Activated naive CD4-positive, alpha-beta T cell treated with anti-CD3 and anti-CD28 coated beads for 36 hours (primary cell): Measurements from ENCODE around the gene FRMD5. TPM values are rescaled to one million over a fixed set of nuclear protein-coding genes. Genes with fewer than 3 reads are reported as not detected.

Experiments
- CTCF ChIA-PET: fragments of 350-600 bp; sonication (Branson Sonifier 250); formaldehyde crosslinking; loops from one replicate; lab custom pipeline; 2021; ENCODE audit warnings: antibody characterized with exemption; lab: Charles Lee
- DNase-seq: peaks from one replicate; pipeline ENCODE4 v3.0.0-alpha.2; 2020
- H3K27ac Mint-ChIP-seq: one replicate; pipeline ENCODE4 v1.8.0; 2021; ENCODE audit warnings: mild to moderate bottlenecking, mixed read lengths
- H3K27me3 Mint-ChIP-seq: one replicate; pipeline ENCODE4 v1.8.0; 2021; ENCODE audit warnings: low read depth, mixed read lengths
- H3K36me3 Mint-ChIP-seq: one replicate; pipeline ENCODE4 v1.8.0; 2021; ENCODE audit warnings: low read depth, mixed read lengths
- H3K4me1 Mint-ChIP-seq: one replicate; pipeline ENCODE4 v1.8.0; 2021; ENCODE audit warnings: low read depth, mixed read lengths
- H3K4me3 Mint-ChIP-seq: one replicate; pipeline ENCODE4 v1.8.0; 2021; ENCODE audit warnings: mild to moderate bottlenecking, moderate library complexity, mixed read lengths
- H3K9me3 Mint-ChIP-seq: one replicate; pipeline ENCODE4 v1.8.0; 2021; ENCODE audit warnings: mixed read lengths
- intact Hi-C: fragments of 100-400 bp; cut with micrococcal nuclease; formaldehyde crosslinking; loops from one replicate; pipeline ENCODE4 v1.15.1; 2023
- total RNA-seq, 2 experiments: library from RNA; stranded (reverse); gene quantifications; one replicate each; pipeline ENCODE4 v1.2.3, GENCODE V29; 2021

FRMD5 gene
- total RNA-seq, 2 experiments from 2014 or later: 0.37 to 0.50 TPM

- no peak for DNase-seq
- CTCF ChIA-PET: interaction anchor here (1.6 kb wide), 1 partner anchor 19 kb away, joined by 3 read pairs; no protein-coding TSS in a partner anchor
These were observed 110.3 kb downstream of the FRMD5 start for GRCh38 chr15:44084770-44085169.

GRCh38 chr15:44084171-44084570, 110.9 kb downstream of the FRMD5 start:
- no peak overlapping the region for H3K4me3 Mint-ChIP-seq
- CTCF ChIA-PET: interaction anchor here (1.6 kb wide), 1 partner anchor 18 kb away, joined by 3 read pairs; no protein-coding TSS in a partner anchor
- intact Hi-C loops: no loop called here

More at GRCh38 chr15:44084770-44085169, 110.3 kb downstream of the FRMD5 start:
- H3K27me3 Mint-ChIP-seq: peaks cover 7% of the 10 kb centered on the region
- no peaks in the 10 kb centered on the region for H3K36me3 Mint-ChIP-seq
- no peak overlapping the region for H3K27ac Mint-ChIP-seq
- no peak overlapping the region for H3K4me3 Mint-ChIP-seq
- intact Hi-C loops: no loop called here
- no peaks in the 10 kb centered on the region for H3K9me3 Mint-ChIP-seq
- H3K4me1 Mint-ChIP-seq: no peaks in the 10 kb centered on the region

DNA sequence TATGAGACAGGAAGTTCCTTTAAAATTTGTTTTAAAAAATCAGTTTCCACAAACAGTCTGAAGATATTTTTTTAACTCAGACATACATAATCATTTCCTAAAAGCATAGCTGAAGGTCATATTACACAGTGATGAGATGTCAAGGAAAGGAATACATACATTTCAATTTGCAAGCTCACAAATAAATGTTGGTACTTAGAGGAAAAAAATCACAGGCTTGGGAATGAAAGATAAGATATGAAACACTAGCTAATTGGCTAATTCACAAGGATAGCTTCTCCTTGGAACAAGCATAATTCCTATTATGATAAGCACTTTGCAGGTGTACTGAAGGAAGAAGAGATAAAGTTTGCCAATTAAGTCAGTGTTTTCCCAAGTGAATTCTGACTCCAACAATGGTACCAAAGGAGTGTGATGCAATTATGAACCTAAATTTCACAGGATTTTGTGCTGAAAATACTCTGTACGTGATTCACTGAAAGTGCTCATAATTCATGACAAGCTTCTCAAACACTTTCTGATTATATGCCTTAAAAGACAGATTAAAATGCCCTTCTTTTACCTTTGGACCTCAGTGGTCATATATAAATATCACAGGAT, 112.4 kb downstream of the FRMD5 start:
- no peak for DNase-seq
- Mint-ChIP-seq H3K4me1 (no peaks in the 10 kb centered on the region), H3K9me3 (no peaks in the 10 kb centered on the region), H3K27ac (no peak overlapping the region), H3K4me3 (no peak overlapping the region), H3K27me3 (peaks cover 7% of the 10 kb centered on the region), H3K36me3 (no peaks in the 10 kb centered on the region)
- intact Hi-C loops: no loop called here
- CTCF ChIA-PET: no interaction called here

More at GRCh38 chr15:44084171-44084570, 110.9 kb downstream of the FRMD5 start:
- no peak for DNase-seq
- no peak overlapping the region for H3K27ac Mint-ChIP-seq
- no peaks in the 10 kb centered on the region for H3K4me1 Mint-ChIP-seq
- H3K36me3 Mint-ChIP-seq: no peaks in the 10 kb centered on the region
- no peaks in the 10 kb centered on the region for H3K9me3 Mint-ChIP-seq
- peaks cover 7% of the 10 kb centered on the region for H3K27me3 Mint-ChIP-seq

- CTCF ChIA-PET: no interaction called here
- Mint-ChIP-seq H3K27me3 (peaks cover 11% of the 10 kb centered on the region), H3K4me1 (no peaks in the 10 kb centered on the region), H3K4me3 (no peak overlapping the region), H3K36me3 (no peaks in the 10 kb centered on the region), H3K9me3 (no peaks in the 10 kb centered on the region), H3K27ac (no peak overlapping the region)
- no peak for DNase-seq
- intact Hi-C loops: no loop called here
These were observed 113.8 kb downstream of the FRMD5 start for GRCh38 chr15:44081026-44082013.

GRCh38 chr15:44075535-44075934, 119.5 kb downstream of the FRMD5 start:
- no peak for DNase-seq
- CTCF ChIA-PET: no interaction called here

DNA sequence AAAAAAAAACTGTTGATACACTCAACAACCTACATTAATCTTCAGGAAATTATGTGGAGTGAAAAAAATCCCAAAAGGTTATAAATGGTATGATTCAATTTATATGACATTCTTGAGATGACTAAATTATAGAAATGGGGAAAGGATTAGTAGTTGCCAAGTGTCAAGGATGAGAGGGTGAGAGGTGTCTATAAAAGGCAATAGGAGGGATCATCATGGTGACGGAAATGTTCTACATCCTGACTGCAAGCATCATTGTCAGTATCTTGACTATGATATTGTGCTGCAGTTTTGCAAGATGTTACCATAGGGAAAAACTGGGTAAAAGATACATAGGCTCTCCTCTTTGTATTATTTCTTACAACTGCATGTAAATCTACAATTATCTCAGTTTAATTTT, 125.6 kb downstream of the FRMD5 start:
- peaks cover 10% of the 10 kb centered on the region for H3K27me3 Mint-ChIP-seq
- no peak overlapping the region for H3K27ac Mint-ChIP-seq
- H3K4me1 Mint-ChIP-seq: peaks cover 4% of the 10 kb centered on the region
- CTCF ChIA-PET: interaction anchor here (1.5 kb wide), 1 partner anchor 166 kb away, joined by 4 read pairs; no protein-coding TSS in a partner anchor
- H3K4me3 Mint-ChIP-seq: no peak overlapping the region
- H3K9me3 Mint-ChIP-seq: no peaks in the 10 kb centered on the region
- H3K36me3 Mint-ChIP-seq: no peaks in the 10 kb centered on the region
- intact Hi-C loops: loop anchor here (10.0 kb wide), 1 partner anchor 145 kb away; no protein-coding TSS in a partner anchor
- no peak for DNase-seq

More at GRCh38 chr15:44075535-44075934, 119.5 kb downstream of the FRMD5 start:
- H3K4me1 Mint-ChIP-seq: no peaks in the 10 kb centered on the region
- H3K27ac Mint-ChIP-seq: no peak overlapping the region
- intact Hi-C loops: no loop called here
- H3K36me3 Mint-ChIP-seq: no peaks in the 10 kb centered on the region
- H3K27me3 Mint-ChIP-seq: peaks cover 11% of the 10 kb centered on the region
- H3K9me3 Mint-ChIP-seq: no peaks in the 10 kb centered on the region
- H3K4me3 Mint-ChIP-seq: no peak overlapping the region

- H3K4me3 Mint-ChIP-seq: no peak overlapping the region
- no peak overlapping the region for H3K27ac Mint-ChIP-seq
- intact Hi-C loops: loop anchor here (10.0 kb wide), 1 partner anchor 146 kb away; no protein-coding TSS in a partner anchor
- CTCF ChIA-PET: no interaction called here
- H3K9me3 Mint-ChIP-seq: no peaks in the 10 kb centered on the region
- DNase-seq: no peak
- peaks cover 4% of the 10 kb centered on the region for H3K4me1 Mint-ChIP-seq
- no peaks in the 10 kb centered on the region for H3K36me3 Mint-ChIP-seq
- peaks cover 7% of the 10 kb centered on the region for H3K27me3 Mint-ChIP-seq
These were observed 126.7 kb downstream of the FRMD5 start for GRCh38 chr15:44068347-44068746.

DNA sequence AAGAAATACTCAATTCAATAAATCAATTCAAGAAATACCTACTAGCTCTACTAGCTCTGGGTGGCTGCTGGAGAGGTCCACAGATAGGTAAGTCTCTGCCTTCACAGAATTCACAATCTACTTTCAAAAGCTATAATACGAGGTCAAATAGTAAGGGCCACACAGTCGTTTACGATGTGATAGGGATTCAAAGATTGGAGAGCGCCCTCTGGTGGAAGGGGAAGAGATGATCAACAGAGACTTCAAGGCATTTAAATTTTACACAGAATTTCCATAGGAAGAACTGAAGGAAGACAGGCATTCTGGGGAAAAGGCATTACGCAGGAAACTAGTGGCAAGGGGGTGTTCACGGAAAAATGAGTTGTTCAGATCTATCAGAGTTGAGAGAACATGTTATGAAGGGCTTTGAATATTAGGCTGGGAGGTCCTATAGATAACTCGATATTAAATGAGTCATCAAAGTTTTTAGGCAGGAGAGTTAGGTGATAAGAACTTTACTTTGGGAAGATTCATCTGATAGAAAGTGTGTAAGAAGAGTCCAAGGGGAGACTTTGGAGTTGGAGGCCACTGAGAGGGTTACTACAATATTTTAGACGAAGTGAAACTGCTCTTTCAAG, 128.8 kb downstream of the FRMD5 start:
- intact Hi-C loops: loop anchor here (1.0 to 10.0 kb wide), 3 partner anchors 127 to 163 kb away; no protein-coding TSS in a partner anchor
- Mint-ChIP-seq H3K9me3 (no peaks in the 10 kb centered on the region), H3K36me3 (no peaks in the 10 kb centered on the region), H3K4me1 (peaks cover 4% of the 10 kb centered on the region), H3K27ac (no peak overlapping the region), H3K4me3 (no peak overlapping the region), H3K27me3 (peaks cover 5% of the 10 kb centered on the region)
- CTCF ChIA-PET: interaction anchor here (0.6 to 8.1 kb wide), 26 partner anchors 8 to 378 kb away, joined by 3 to 96 read pairs (median 3); no protein-coding TSS in a partner anchor
- peak; percentile 81 for DNase-seq

DNA sequence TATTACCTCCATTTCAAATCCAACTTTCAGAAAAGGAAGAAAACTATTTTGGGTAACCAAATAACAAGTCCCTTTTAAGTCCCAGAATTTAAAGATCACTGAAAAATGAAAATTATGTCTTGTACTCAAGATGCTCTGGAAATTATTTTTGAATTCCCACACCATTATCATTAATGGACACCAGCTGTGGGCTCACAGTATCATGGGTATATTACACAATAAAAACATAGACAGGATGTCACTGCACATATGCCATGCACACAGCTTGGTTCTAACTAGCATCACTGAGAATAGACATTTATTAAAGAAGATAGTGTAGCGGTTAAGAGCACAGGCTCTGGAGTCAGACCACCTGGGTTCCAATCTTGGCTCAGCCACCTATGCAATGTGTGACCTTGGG, 130.4 kb downstream of the FRMD5 start:
- no peak for DNase-seq
- CTCF ChIA-PET: interaction anchor here (0.5 to 8.1 kb wide), 3 partner anchors 27 to 160 kb away, joined by 3 to 96 read pairs (median 3); no protein-coding TSS in a partner anchor
- Mint-ChIP-seq H3K9me3 (no peaks in the 10 kb centered on the region), H3K27me3 (peaks cover 5% of the 10 kb centered on the region), H3K36me3 (no peaks in the 10 kb centered on the region), H3K4me3 (no peak overlapping the region), H3K4me1 (peaks cover 4% of the 10 kb centered on the region), H3K27ac (no peak overlapping the region)
- intact Hi-C loops: loop anchor here (10.0 kb wide), 1 partner anchor 150 kb away; no protein-coding TSS in a partner anchor

DNA sequence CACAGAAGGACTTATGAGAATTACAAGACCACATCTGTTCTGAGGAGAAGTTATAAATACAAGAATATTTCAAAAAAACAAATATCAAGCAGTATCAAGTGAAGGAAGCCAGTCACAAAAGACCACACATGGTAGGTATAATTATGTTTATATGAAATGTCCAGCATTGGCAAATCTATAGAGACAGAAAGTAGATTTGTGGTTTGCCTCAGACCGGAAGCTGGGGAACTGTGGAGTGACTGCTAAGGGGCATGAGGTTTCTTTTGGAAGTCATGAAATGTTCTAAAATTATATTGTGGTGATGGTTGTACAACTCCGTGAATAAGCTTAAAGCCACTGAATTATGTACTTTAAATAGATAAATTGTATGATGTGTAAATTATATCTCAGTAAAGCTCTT, 136.9 kb downstream of the FRMD5 start:
- no peaks in the 10 kb centered on the region for H3K4me1 Mint-ChIP-seq
- DNase-seq: no peak
- intact Hi-C loops: no loop called here
- no peak overlapping the region for H3K4me3 Mint-ChIP-seq
- H3K36me3 Mint-ChIP-seq: no peaks in the 10 kb centered on the region
- peaks cover 5% of the 10 kb centered on the region for H3K27me3 Mint-ChIP-seq
- H3K9me3 Mint-ChIP-seq: no peaks in the 10 kb centered on the region
- no peak overlapping the region for H3K27ac Mint-ChIP-seq
- CTCF ChIA-PET: interaction anchor here (1.0 to 1.1 kb wide), 2 partner anchors 8 to 37 kb away, joined by 3 to 4 read pairs; no protein-coding TSS in a partner anchor

DNA sequence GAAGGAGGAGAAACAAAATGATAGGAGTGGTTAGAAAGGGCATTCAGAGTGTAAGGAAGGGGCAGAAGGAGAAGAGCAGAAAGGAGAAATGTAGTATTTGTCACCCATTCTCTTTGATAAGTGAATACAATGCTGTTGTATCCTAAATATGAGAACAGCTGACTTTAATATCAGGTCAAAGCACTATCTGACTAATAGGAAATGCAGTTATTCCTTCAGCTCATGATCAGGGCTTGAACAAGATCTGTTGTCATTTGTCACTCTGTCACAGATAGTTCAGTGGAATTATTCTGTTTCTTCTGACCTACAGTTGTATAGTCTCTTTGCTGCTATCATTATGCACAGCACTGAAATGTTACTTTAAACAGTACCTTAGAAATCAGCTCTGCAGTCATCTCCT, 149.4 kb downstream of the FRMD5 start:
- Mint-ChIP-seq H3K27me3 (peaks cover 21% of the 10 kb centered on the region), H3K9me3 (no peaks in the 10 kb centered on the region), H3K27ac (no peak overlapping the region), H3K36me3 (no peaks in the 10 kb centered on the region), H3K4me3 (no peak overlapping the region), H3K4me1 (peaks cover 11% of the 10 kb centered on the region)
- intact Hi-C loops: loop anchor here (1.0 kb wide), 1 partner anchor 15 kb away; no protein-coding TSS in a partner anchor
- no peak for DNase-seq
- CTCF ChIA-PET: interaction anchor here (1.1 kb wide), 1 partner anchor 67 kb away, joined by 3 read pairs; no protein-coding TSS in a partner anchor
